Activated gamma-delta T cell (primary cell): ENCODE results near the gene UPF1.

Source experiments
- DNase-seq: peaks from one replicate; lab custom pipeline; 2025; lab: John Stamatoyannopoulos, UW
- total RNA-seq, 2 donors: gene quantifications; one replicate each; lab custom pipeline; 2026; lab: John Stamatoyannopoulos, UW

Gene UPF1
- total RNA-seq: 183 to 194 reads per million in 2 donors

DNA sequence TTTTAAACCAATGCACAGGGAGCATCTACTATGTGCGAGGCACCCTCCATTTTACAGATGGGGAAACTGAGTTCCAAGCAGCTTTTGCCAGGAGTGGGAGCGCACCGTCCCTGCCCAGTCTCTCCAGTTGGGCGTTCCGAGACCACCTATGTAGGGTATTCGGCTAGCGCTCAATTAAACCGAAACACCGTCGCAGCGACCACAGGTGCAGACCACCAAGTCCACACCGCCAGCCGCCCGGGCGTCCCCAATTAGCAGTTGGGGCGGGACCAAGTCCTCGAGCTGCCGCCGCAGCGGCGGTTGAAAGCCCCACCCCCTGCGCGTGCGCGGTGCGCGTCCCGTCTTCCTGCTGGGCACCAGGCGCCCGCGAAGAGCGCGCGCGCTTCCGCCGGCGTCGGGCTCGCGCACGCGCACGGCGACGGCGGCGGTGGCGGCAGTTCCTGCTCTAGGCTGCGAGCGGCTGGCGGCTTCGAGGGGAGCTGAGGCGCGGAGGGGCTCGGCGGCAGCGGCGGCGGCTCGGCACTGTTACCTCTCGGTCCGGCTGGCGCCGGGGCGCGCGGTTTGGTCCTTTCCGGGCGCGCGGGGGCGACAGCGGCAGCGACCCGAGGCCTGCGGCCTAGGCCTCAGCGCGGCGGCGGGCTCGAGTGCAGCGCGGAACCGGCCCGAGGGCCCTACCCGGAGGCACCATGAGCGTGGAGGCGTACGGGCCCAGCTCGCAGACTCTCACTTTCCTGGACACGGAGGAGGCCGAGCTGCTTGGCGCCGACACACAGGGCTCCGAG, at the start of gene UPF1:
TSS of gene UPF1 (plus strand) at position 436 of the 782 bp plus-strand sequence. CDS start at position 687, 251 bp downstream.
- DNase-seq: peak; percentile 98

DNA sequence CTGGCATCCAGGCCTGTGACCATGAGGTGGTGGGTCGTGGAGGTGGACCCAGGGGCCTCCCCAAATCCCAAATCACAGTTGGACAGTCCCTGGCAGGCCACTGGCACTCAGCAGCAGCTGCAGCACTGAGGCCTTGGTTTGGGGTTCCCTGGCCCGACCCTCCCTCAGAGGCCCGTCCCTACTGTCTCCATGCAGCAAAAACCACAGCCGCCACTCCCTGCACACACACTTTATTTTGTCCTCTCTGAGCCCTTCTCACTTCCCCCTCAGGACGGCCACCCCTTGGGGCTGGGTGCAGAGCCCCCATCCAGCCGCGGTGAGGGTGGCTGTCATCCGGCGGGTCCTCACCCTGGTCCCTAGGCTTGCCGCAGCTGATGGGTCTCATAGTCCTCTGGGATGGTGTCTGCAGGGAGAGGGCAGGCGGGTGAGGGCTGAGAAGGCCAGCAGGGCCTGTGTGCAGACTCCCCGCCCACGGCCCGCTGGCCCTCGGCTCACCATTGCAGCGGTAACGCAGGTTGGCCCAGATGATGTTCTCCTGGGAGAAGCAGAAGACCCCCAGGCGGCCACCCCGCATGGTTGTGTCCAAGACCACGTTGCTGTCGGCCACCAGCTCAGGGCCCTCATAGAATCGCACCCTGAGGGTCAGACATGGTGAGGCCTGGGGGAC, 49.1 kb upstream of the UPF1 start:
- DNase-seq: no peak

DNA sequence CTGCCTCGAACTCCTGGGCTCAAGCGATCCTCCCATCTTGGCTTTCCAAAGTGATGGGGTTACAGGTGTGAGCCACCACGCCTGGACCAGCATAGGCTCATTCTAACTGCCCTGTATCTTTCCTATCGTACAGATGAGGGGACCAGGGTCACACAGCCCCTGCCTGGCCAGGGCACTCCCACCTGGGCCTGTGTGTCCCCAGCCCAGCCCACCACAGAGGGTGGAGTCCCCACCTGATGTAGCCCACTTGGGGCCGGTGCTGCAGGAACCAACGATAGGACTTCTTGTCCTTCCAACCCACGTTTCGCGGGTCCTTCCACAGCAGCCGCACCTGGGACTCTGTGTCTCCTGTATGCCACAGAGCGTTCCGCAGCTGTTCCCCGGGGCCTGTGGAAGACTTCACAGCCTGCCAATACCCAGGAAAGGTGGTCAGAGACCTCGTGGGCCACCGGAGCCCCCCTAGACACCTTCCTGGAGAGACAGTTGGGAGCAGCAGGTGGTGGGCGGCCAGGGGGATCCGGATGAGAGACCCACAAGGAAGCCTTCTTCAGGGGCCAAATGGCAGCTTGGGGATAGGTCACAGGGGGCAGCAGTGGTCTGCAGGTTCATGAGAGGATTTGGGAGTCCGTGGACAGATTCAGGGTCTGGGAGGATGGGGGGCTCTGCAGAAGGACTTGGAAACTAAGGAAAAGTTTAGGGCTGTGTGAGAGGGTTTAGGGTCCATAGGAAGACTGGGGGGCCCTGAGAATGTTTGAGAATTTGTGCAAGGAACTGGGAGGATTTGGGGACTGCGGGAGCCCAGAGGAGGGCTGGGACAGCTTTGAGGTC, 47.6 kb upstream of the UPF1 start:
- DNase-seq: no peak

DNA sequence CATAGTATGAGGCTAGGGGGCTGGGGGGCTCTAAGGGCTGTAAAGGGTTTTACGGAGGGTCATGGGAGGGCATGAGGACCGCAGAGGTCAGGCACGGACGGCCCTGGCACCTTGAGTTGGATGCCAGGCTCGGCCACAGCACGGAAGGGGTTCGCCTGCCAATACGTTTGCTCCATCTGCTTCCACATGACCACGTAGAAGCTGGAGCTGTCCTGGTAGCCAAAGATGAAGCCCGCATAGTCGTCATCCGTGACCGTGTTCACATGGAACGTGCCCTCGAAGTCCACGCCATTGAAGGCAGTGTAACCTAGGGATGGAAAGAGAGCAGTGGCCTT, 47.0 kb upstream of the UPF1 start:
- no peak for DNase-seq

DNA sequence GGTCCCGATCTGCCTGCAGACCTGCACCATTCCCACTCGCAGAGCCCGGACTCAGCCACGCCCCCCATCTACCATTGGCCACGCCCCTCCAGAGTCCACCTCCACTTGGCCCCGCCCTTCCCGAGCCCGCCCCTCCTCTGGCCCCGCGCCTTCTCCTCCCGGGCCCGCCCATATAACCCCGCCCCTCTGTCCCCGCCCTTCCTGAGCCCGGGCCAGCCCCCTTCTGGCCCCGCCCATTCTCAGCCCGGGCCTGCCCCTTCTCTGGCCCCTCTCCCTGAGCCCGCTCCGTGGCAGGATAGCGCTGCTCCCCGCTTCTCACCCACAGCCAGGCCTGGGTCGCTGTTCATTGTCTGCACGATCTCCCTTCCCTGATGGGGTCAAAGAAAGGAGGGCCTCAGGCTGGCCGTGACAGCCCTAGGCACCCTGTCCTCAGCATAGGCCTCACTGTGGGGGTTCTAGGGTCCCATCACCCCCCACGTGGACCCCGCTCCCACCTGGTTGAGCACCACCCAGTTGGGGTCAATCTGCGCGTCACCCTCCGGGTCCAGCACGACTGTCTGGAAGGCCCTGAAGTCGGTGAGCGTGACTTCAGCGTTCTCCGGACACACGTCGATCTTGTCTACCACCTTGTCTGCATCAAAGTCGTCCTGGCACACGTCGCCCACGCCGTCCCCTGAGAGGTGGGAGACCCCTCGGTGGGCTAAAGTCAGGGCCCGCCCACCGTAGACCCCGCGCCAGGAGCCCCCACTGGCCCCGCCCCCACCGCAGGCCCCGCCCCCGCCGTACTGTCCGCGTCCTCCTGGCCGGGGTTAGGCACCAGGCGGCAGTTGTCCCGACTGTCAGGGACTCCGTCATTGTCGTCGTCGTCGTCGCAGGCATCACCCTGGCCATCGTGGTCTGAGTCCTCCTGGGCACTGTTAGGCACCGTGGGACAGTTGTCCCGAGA, 46.3 kb upstream of the UPF1 start:
- DNase-seq: peak; percentile 37

DNA sequence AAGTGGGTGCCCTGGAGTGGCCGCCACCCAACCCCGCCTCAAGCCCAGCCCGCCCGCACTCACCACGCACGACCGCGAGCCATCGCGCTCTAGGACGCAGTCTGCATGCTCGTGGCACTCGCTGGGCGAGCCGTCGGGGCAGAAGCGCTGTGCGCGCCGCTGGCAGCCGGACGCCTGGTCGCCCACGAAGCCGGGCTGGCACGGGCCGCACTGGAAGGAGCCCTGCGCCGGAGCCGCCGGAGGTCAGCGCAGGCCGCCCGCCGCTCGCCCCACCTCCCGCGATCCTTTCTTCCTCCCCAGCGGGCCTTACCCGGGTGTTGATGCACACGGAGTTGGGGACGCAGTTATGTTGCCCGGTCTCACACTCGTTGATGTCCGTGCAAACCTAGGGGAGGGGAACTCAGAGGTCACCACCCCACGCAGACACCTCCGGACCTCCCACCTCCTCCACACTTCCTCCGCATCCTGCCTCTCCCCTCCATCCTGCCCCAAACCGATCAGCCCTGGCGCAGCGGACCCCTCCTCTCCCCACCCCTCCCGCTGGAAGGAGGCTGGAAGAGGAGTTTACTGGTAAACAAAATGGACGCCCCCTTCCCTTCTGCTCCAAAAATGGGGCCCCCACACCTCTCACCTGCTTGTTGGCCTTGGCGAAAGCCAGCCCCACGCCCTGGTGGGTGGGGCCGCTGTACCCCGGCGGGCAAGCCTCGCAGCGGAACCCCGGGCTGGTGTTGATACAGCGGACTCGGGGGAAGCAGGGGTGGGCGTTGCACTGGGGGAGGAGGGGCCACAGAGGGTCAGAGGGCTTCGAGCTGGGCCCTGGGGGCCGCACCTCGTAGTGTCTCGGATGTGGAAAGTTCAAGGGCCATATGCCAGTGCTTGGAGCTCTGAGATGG, 43.0 kb upstream of the UPF1 start:
- no peak for DNase-seq

DNA sequence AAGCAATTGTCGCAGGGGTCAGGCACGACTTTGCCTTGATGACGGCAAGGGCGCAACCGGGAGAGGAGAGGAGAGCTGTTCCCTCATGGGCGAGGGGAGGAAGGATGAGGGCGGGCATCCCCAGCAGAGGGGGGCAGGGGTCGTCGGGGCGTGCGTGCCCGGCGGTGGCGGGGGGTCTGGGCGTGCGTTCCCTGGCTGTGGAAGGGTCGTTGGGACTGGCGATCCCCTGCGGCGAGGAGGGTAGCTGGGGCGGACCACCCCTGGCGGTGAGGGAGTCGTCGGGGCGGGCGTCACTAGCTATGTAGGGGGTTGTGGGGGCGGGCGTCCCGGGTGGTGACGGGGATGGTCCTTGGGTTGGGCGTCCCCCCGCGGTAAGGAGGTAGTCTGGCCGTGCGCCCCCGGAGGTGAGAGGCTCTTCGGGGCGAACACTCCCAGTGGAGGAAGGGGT, 42.3 kb upstream of the UPF1 start:
- no peak for DNase-seq

DNA sequence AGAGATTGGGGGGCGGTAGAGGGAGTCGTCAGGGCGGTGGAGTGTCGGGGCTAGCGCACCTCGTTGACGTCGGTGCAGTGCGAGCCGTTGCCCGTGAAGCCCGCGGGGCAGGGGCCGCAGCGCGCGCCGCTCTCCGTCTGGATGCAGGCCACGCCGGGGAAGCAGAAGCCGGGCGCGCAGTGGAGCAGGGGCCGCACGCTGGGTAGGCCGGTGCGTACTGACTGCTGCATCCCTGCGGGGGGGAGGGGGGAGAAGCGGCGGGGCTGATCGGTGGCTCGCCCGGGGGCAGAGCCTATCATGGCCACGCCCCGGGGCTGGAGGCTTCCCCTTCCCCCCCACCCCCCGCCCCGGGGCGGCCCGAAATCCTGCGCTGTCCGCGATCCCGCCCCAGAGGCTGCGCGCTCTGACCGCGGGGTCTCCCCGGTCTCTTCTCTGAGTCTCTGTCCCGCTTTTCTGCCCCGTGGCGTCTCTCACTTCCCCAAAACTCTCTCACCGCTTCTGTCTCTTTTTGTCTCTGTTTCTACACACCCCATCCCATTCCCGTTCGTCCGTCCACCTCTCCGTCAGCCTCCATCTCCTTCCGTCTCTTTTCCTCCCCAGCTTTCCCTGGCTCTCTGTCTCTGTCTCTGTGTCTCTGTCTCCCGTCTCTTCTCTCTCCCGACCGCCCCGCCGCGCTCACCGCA, 41.7 kb upstream of the UPF1 start:
- no peak for DNase-seq

DNA sequence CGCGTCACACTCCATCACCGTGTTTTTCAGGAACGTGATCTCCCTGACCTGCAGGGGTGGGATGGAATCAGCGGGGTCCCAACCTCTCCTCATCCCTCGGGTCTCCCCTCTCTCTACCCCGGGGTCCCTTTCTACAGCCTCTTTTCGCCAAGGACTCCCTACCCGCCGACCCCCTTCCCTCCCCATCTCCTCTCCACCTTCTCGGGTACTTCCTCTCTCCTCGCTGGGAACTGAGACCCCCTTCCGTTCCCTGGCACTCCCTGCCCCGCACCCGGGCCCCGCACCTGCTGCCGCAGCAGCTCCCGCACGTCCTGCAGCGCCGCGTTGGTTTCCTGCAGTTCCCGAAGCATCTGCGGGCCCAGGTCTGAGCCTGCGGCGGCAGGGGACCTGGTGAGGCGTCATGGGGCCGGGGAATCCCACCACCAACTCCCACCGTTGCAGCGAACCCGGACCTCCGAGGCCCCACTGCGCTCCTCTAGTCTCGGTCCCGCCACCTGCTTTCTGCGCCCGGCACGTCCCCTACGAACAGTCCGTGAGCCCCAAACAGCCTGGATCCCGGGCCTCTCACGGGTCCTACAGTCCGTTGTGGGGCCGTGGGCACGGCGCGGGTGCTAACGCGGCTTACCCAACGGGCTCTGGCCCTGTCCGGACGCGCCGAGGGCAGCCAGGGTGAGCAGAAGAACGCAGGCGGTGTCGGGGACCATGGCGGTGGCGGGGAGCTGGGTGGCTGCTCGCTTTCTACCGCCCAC, 41.0 kb upstream of the UPF1 start, which contains the start of gene COMP:
TSS of gene COMP (minus strand) at position 740 of the 749 bp plus-strand sequence. CDS start at position 704, 36 bp downstream.
- no peak for DNase-seq

DNA sequence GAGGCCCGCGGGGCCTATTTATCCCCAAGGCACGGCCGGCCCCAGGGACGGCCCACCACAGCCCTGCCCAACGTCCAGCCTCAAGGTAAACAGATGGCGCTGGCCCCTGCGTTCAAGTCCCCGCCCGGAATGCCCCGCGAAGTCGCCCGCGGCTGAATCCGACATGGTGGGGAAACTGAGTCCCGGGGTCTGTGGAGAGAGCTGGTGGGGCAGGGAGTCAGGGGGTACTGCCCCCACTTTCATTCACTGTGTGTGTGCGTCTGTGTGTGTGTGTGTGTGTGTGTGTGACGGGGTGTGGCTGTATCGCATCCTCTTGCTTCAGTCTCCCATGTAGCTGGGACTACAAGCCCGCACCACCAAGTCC, 40.5 kb upstream of the UPF1 start:
- DNase-seq: no peak

DNA sequence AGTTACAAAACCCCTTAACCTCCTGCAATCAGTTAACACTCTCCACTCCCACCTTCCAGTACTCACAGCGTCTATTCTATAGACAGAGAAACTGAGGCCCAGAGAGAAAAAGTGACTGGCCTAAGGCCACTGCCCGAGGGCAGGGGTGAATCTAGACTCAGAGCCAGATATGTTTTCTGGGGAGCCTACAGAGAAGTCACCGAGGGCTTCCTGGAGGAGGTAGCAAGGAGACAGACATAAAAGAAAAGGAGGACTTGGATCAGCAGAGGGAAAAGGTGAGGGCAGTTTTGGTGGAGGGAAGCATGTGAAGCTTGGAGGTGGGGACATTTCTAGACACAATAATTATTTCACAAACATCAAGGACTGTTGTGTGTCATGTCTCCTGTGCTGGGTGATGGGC, 39.1 kb upstream of the UPF1 start:
- no peak for DNase-seq

DNA sequence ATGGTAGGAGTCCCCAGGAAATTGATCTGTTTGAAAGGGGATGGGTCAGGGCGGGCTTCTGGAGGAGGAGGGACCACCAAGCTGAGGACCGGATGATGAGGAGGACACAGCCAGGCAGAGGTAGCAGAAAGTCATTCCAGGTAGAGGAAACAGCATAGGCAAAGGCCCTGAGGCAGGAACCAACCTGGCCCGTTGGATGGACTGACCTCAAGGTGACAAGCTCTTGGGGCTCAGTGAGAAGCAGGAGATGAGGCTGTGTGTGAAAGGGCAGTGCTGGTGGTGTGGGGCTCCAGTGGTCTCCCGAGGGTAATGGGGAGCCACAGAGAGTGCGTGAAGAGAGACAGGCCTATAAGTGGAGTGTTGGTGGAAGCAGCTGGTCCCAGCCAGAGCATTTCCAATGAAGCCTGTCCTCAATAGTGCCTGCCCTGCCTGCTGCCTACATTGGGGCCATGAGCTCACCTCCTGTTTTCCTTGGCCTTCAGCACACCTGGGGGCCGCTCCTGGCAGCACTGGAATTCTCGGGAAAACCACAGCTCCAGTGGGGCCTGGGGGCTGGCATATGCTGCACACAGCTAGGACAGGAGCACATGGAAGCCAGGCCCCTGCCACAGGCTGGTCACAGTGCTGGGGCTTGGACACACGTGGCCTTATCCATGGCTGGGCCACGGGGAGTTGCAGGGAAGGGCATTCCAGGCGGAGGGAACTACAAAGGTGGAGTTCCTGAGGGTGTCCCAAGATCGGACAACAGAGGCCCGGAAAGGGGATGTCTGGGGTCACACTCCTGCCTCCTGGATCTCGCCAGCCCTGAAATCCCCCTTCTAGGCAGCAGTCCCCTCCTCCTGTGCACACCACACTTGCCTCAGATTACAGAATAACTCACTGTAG, 38.4 kb upstream of the UPF1 start:
- DNase-seq: no peak

DNA sequence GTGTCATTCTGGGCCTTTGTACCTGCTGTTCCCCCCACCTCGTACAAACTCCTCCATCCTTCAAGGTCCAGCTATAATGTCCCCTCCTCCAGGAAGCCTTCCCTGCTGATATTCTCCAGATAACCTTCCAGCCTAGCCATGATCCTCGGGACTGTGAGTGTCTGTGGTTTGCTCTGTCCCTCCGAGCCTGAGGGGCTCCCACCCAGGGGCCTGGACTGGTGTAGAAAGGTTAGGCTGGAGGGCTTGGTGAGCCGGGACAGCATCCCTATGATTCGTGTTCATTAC, 37.8 kb upstream of the UPF1 start:
- no peak for DNase-seq

DNA sequence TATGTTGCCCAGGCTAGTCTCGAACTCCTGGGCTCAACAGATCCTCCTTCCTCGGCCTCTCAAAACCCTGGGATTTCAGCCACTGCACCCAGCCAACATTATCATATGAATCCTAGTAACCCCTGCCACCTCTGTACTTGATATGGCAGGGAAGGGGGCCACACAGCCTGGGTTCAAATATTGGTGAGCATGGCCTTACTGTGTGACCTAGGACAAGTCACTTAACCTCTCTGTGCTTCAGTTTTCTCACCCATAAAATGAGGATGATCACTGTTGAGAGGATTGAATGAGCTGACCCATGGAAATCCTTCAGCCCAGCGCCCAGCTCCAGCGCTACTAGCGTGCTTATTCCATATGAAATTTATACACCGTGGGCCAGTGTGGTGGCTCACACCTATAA, 37.1 kb upstream of the UPF1 start:
- DNase-seq: no peak

DNA sequence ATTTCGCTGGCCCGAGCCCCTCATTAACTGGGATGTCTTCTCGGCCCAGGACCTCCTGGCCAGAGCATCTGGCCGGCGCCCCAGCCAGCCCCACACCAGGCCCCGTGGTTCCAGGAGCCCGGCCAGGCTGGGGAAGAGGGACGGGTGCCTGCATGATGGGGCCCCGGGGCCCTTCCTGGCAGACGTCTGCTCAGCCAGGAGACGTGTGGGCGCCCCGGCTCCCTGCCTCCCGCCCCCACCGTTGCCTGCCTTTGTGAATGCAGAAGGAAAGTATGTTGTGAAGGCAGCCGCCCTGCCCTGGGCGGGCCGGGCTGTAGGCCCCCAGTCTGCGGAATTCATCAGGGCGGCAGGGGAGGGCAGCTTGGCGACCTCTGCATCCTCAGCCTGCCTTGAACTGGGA, 36.2 kb upstream of the UPF1 start:
- no peak for DNase-seq

DNA sequence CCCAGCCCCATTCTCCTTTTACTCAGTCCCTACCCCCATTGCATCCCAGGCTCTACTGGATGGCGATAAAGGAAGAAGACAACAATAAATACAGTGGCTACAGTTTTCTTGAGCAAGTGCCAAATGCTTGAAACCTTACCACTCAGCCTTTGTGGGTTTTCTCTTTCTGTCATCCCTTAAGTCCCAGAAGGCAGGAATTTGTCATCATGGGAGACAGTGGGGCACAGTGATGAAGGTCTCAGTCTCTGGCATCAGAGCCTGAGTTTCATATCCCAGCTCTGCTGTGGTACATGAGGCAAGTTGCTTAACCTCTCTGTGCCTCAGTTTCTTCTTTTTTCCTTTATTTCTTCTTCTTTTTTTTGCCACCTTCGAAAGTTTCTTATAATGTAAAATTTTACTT, 35.5 kb upstream of the UPF1 start:
- DNase-seq: no peak

DNA sequence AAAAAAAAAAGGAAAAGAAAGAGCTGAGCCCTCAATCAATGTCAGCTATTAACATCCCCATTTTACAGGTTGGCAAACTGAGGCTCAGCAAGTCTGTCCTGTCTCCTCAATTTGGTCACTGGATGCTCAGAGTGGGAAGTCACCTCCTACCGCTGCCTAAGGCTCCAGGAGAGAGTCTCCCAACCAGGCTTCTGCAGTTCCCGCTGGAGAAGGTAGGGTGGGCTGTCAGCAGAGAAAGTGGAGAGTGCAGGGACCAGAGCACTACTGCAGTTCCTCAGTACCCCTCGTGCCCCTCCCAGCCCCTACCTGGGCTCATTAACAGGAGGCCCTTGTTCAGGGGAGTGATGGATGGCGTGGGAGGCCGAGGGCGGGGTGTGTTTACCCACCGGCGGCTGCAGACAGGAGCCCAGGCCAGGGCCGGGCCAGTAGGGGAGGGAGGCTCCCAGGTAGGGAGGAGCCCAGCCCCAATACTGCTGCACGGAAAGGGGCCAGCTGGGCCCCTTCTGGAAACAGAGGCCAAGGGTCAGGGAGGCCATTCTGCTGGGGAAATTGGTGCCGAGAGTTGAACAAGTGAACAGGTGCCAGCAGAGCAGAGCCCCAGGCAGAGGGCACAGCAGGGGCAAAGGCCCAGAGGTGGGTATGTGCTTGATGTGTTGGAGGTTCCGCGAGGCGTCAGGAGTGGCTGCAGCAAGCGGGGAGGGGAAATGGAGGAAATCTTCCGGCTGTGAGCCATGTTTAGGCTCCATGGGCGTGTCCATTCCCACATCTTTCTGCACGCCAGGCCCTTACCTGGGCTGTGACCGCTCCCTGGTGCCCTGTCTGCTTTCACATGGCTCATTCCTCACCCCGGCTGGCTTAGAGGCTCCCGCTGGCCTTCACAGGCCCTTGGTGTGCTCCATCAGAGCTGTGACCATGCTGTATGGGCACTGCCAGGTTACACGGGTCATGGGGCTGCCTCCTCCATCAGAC, 33.1 kb upstream of the UPF1 start:
- DNase-seq: no peak
